H1 (cell line): Measurements from ENCODE around the gene CCDC183. TPM values are rescaled to one million over a fixed set of nuclear protein-coding genes. Genes with fewer than 3 reads are reported as not detected.

ENCODE experiments used
- CTCF ChIA-PET: fragments of 300-600 bp; sonication (Branson Sonifier 250); formaldehyde crosslinking; loops from one replicate; lab custom pipeline; 2021; ENCODE audit not compliant: partially characterized antibody; lab: Charles Lee
- POLR2A ChIA-PET: fragments of 300-600 bp; sonication (Branson Sonifier 250); formaldehyde crosslinking; loops from one replicate; lab custom pipeline; 2021; ENCODE audit warnings: inconsistent platforms; ENCODE audit not compliant: partially characterized antibody; lab: Charles Lee
- DNase-seq, 2 experiments: peaks; one replicate each; pipeline versions ENCODE4 v3.0.0 to v3.0.0-alpha.2; 2010 to 2022; ENCODE audit warnings: low spot score in 2 of 2, low read depth in 1 of 2, mixed read lengths in 1 of 2
- FAIRE-seq: peaks from 2 replicates; lab custom pipeline; 2011; peaks lifted over from hg19 to GRCh38; lab: Jason Lieb, UNC
- H2AFZ ChIP-seq: 2 replicates; pipeline ENCODE4 v1.8.1; 2012; ENCODE audit warnings: low read length, inconsistent platforms
- H2AK5ac ChIP-seq: 2 replicates; pipeline ENCODE4 v1.6.1; 2013; ENCODE audit warnings: low read depth, low read length
- H2BK120ac ChIP-seq: replicated peaks from 2 replicates; pipeline ENCODE3; 2013; ENCODE audit warnings: low read depth, low read length, inconsistent platforms
- H2BK12ac ChIP-seq: 2 replicates; pipeline ENCODE4 v1.6.1; 2013; ENCODE audit warnings: low read depth, low read length
- H2BK15ac ChIP-seq: 2 replicates; pipeline ENCODE4 v1.6.1; 2013; ENCODE audit warnings: low read length
- H2BK20ac ChIP-seq: 2 replicates; pipeline ENCODE4 v1.6.1; 2013; ENCODE audit warnings: low read length
- H2BK5ac ChIP-seq: 2 replicates; pipeline ENCODE4 v1.6.1; 2013; ENCODE audit warnings: low read depth, low read length
- H3K14ac ChIP-seq: 2 replicates; pipeline ENCODE4 v1.6.1; 2013; ENCODE audit warnings: inconsistent platforms; ENCODE audit not compliant: insufficient read length
- H3K18ac ChIP-seq: 2 replicates; pipeline ENCODE4 v1.6.1; 2013; ENCODE audit warnings: low read length; ENCODE audit errors: extremely low read depth
- H3K23ac ChIP-seq: 2 replicates; pipeline ENCODE4 v1.6.1; 2013; ENCODE audit warnings: inconsistent platforms; ENCODE audit not compliant: insufficient read length
- H3K23me2 ChIP-seq: 2 replicates; pipeline ENCODE4 v1.6.1; 2013; ENCODE audit warnings: low read depth, low read length
- H3K27ac ChIP-seq: 2 replicates; pipeline ENCODE4 v1.6.1; 2011; ENCODE audit warnings: low read depth, low read length, inconsistent platforms
- H3K27me3 ChIP-seq, 4 experiments: replicated peaks in 1 of 4; 1 replicate in 1 of 4; 2 replicates in 3 of 4; pipeline versions ENCODE4 v1.6.1 to v1.8.1; 2011 to 2013; ENCODE audit warnings: low read length in 3 of 4, mild to moderate bottlenecking in 3 of 4, inconsistent platforms in 2 of 4, mixed read lengths in 2 of 4, moderate library complexity in 1 of 4; ENCODE audit not compliant: control insufficient read depth in 3 of 4, insufficient read depth in 3 of 4; ENCODE audit errors: extremely low read depth in 1 of 4
- H3K36me3 ChIP-seq, 4 experiments: 2 replicates each; pipeline versions ENCODE4 v1.6.1 to v1.8.1; 2011 to 2013; ENCODE audit warnings: mild to moderate bottlenecking in 4 of 4, low read length in 3 of 4, moderate library complexity in 2 of 4, control low read depth in 1 of 4, inconsistent platforms in 1 of 4; ENCODE audit not compliant: insufficient read depth in 4 of 4, control insufficient read depth in 2 of 4
- H3K4ac ChIP-seq: replicated peaks from 2 replicates; pipeline ENCODE3; 2013; ENCODE audit warnings: low read length, low read depth, mixed read lengths, inconsistent platforms; ENCODE audit not compliant: insufficient read length
- H3K4me1 ChIP-seq, 4 experiments: replicated peaks in 1 of 4; 1 replicate in 1 of 4; 2 replicates in 3 of 4; pipeline versions ENCODE4 v1.6.1 to v1.8.1; 2011 to 2013; ENCODE audit warnings: low read length in 3 of 4, inconsistent platforms in 2 of 4, mixed read lengths in 1 of 4; ENCODE audit not compliant: insufficient read depth in 4 of 4, control insufficient read depth in 3 of 4
- H3K4me2 ChIP-seq, 2 experiments: 2 replicates each; pipeline versions ENCODE4 v1.6.1 to v1.8.1; 2011 to 2013; ENCODE audit warnings: low read depth in 2 of 2, low read length in 2 of 2, control low read depth in 1 of 2, inconsistent platforms in 1 of 2, mild to moderate bottlenecking in 1 of 2; ENCODE audit not compliant: insufficient read depth in 1 of 2
- H3K4me3 ChIP-seq, 4 experiments: fragments of 200-600, 300-600 bp in 1 of 4; sonication (generic), shearing (Covaris generic), sonication (Bioruptor Twin) in 1 of 4; 2 replicates each; pipeline versions ENCODE4 v1.5.1 to v1.8.1; 2011 to 2016; ENCODE audit warnings: low read length in 4 of 4, low read depth in 3 of 4, control low read depth in 2 of 4, inconsistent platforms in 2 of 4, mild to moderate bottlenecking in 2 of 4, mixed read lengths in 1 of 4, moderate library complexity in 1 of 4; ENCODE audit not compliant: insufficient read depth in 2 of 4; ENCODE audit errors: extremely low read depth in 1 of 4
- H3K56ac ChIP-seq: replicated peaks from 2 replicates; pipeline ENCODE3; 2013; ENCODE audit warnings: low read depth, mild to moderate bottlenecking, mixed read lengths, low read length, inconsistent platforms; ENCODE audit not compliant: insufficient read length
- H3K79me1 ChIP-seq: 2 replicates; pipeline ENCODE4 v1.6.1; 2013; ENCODE audit warnings: low read depth, low read length, control low read depth
- H3K79me2 ChIP-seq, 2 experiments: 2 replicates each; pipeline versions ENCODE4 v1.6.1 to v1.8.1; 2012 to 2013; ENCODE audit warnings: low read length in 2 of 2, mild to moderate bottlenecking in 2 of 2, inconsistent platforms in 1 of 2; ENCODE audit not compliant: insufficient read depth in 2 of 2, control insufficient read depth in 1 of 2
- H3K9ac ChIP-seq, 4 experiments: replicated peaks in 1 of 4; 1 replicate in 1 of 4; 2 replicates in 3 of 4; pipeline versions ENCODE4 v1.6.1 to v1.8.1; 2011 to 2013; ENCODE audit warnings: low read depth in 3 of 4, low read length in 3 of 4, control low read depth in 2 of 4, mild to moderate bottlenecking in 2 of 4, moderate library complexity in 2 of 4, inconsistent platforms in 1 of 4; ENCODE audit errors: extremely low read depth in 1 of 4
- H3K9me3 ChIP-seq, 2 experiments: 2 replicates each; pipeline versions ENCODE4 v1.6.1 to v1.8.1; 2012 to 2013; ENCODE audit warnings: mild to moderate bottlenecking in 2 of 2, moderate library complexity in 2 of 2, control low read depth in 1 of 2, inconsistent platforms in 1 of 2, low read depth in 1 of 2, low read length in 1 of 2, mixed read lengths in 1 of 2; ENCODE audit not compliant: insufficient read depth in 2 of 2
- H4K20me1 ChIP-seq, 2 experiments: replicated peaks in 1 of 2; 2 replicates each; pipeline versions ENCODE3 to v1.8.1; 2011 to 2013; ENCODE audit warnings: inconsistent platforms in 2 of 2, low read length in 2 of 2, mild to moderate bottlenecking in 1 of 2; ENCODE audit not compliant: insufficient read depth in 2 of 2, control insufficient read depth in 1 of 2
- H4K5ac ChIP-seq: 2 replicates; pipeline ENCODE4 v1.6.1; 2013; ENCODE audit warnings: low read length, low read depth, mixed read lengths, inconsistent platforms; ENCODE audit not compliant: insufficient read length
- H4K8ac ChIP-seq: 2 replicates; pipeline ENCODE4 v1.8.0; 2013; ENCODE audit warnings: mild to moderate bottlenecking, moderate library complexity, low read length, inconsistent platforms; ENCODE audit not compliant: insufficient read depth; ENCODE audit errors: extremely low read depth
- H4K91ac ChIP-seq: replicated peaks from 2 replicates; pipeline ENCODE3; 2013; ENCODE audit warnings: low read length, mixed read lengths, inconsistent platforms; ENCODE audit not compliant: insufficient read length
- BCL11A ChIP-seq, 2 experiments: IDR thresholded peaks; one replicate each; pipeline ENCODE4 v1.6.1; 2011; ENCODE audit warnings: low read depth in 2 of 2, low read length in 2 of 2, mild to moderate bottlenecking in 2 of 2
- GABPA ChIP-seq: IDR thresholded peaks from 2 replicates; pipeline ENCODE4 v1.6.1; 2011; ENCODE audit warnings: mild to moderate bottlenecking, low read length, moderate library complexity, borderline replicate concordance; ENCODE audit not compliant: insufficient read depth
- SIRT6 ChIP-seq: IDR thresholded peaks from one replicate; pipeline ENCODE4 v1.7.1; 2012; ENCODE audit warnings: low read length, inconsistent platforms
- SP1 ChIP-seq: IDR thresholded peaks from 2 replicates; pipeline ENCODE4 v1.6.1; 2011; ENCODE audit warnings: low read depth, low read length
- WGBS, 2 experiments: shearing (Covaris generic) in 1 of 2; methylation state at CpG; one replicate each; pipeline versions ENCODE4 v1.1.6 to v1.1.7; 2013 to 2015; ENCODE audit warnings: low lambda C conversion rate in 2 of 2, mixed read lengths in 2 of 2, inconsistent platforms in 1 of 2, low coverage in 1 of 2, missing lambda C conversion rate in 1 of 2; ENCODE audit not compliant: insufficient replicate concordance in 2 of 2, insufficient coverage in 1 of 2, insufficient read length in 1 of 2; ENCODE audit errors: extremely low coverage in 1 of 2, missing lambda C conversion rate in 1 of 2; 5-methylcytosine and 5-hydroxymethylcytosine counted together
- polyA plus RNA-seq, 7 experiments: library from polyadenylated mRNA; depleted of rRNA in 3 of 7; stranded (reverse) in 5 of 7; unstranded in 2 of 7; fragments of >200 nt in 5 of 7; fragments of 200-250 nt in 2 of 7; gene quantifications; 1 replicate in 5 of 7; 2 replicates in 1 of 7; 4 replicates in 1 of 7; pipeline versions ENCODE4 v1.2.1 to v1.2.3, GENCODE V29; 2011 to 2013; ENCODE audit warnings: missing spikeins in 2 of 7, mixed read lengths in 2 of 7
- total RNA-seq: library from RNA; stranded (reverse); fragmentation: NEBNext Ultra II Directional; extraction: Animal tissue kit (Norgen Biotek cat#: 25700); gene quantifications from 2 replicates; pipeline ENCODE4 v1.2.1, GENCODE V29; 2021

CCDC183 gene
- total and polyA plus RNA-seq, 2 of the 8 experiments (the other 6 are each of a cell fraction or from before 2014, with no cell fraction given) = 0.51 to 1.6 TPM

DNA sequence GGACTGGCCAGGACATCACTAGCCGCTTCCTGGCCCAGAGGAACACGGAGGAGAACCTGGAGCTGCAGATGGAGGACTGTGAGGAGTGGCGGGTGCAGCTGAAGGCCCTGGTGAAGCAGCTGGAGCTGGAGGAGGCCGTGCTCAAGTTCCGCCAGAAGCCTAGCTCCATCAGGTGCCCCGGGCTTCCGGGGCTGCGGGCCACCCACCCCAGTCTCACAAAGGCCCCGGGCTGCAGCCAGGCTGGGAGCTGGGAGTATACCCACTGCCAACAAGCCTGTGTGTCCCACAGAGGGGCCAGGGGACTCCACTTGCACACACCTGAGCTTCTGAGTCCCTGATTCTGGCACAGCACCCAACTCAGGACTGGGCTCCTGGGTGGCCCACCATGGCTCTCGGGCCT is 9.9 kb downstream of the CCDC183 start:
- POLR2A ChIA-PET = interaction anchor here (1.3 to 7.8 kb wide), 5 partner anchors 14 to 79 kb away, joined by 3 to 96 read pairs (median 6); partner anchors contain the start of gene AJM1
- Histone ChIP-seq H3K18ac (no peak overlapping the region), H4K91ac (no peak overlapping the region), H3K4me2 (no peak overlapping the region; a peak in 1 of 4 replicates), H4K20me1 (peaks cover 5 to 12% of the 10 kb centered on the region in 2 experiments), H2BK12ac (no peak overlapping the region), H3K36me3 (peaks cover 0 to 10% (median 1%) of the 10 kb centered on the region in 4 experiments; a peak in 3 of 8 replicates), H3K23ac (no peak overlapping the region), H4K5ac (no peak overlapping the region), H4K8ac (no peak overlapping the region; the same call in 1 of the 2 replicates), H3K79me1 (peaks cover 2% of the 10 kb centered on the region), H3K9me3 (no peaks in the 10 kb centered on the region), H3K56ac (no peak overlapping the region), H3K23me2 (peaks cover 9% of the 10 kb centered on the region; the same call in 1 of the 2 replicates), H2BK15ac (no peak overlapping the region), H3K4ac (no peak overlapping the region), H3K27ac (no peak overlapping the region), H2BK20ac (no peak overlapping the region), H2BK5ac (no peak overlapping the region), H2BK120ac (no peak overlapping the region), H2AFZ (no peak overlapping the region), H3K14ac (no peak overlapping the region), H3K4me1 (peaks cover 0 to 13% (median 7%) of the 10 kb centered on the region in 4 experiments; a peak in 6 of 7 replicates), H2AK5ac (no peak overlapping the region), H3K79me2 (peaks cover 5 to 27% of the 10 kb centered on the region in 2 experiments), H3K9ac (no peak overlapping the region), H3K27me3 (peaks cover 0 to 17% (median 8%) of the 10 kb centered on the region in 4 experiments; a peak in 3 of 7 replicates), H3K4me3 (no peak overlapping the region)
- FAIRE-seq (no peak), DNase-seq (no peak)
- WGBS, 2 experiments = 92% methylated on average over 9 of the region's 10 CpGs; no CpG with 5 or more reads in 1 of the 2 experiments
- CTCF ChIA-PET = interaction anchor here (0.7 to 2.3 kb wide), 7 partner anchors 8 to 223 kb away, joined by 3 to 10 read pairs (median 4); partner anchors contain the start of genes AJM1 and CCDC183
- TF ChIP-seq BCL11A (IDR thresholded peaks at IDR 0.05; ENCODE audit: low read depth in 2 of 2, low read length in 2 of 2) (no peak), SP1 (no peak), GABPA (no peak), SIRT6 (no peak)
